HG03457 (cell line): ENCODE measurements around the gene PRM2.

Experiments used
- ATAC-seq: cut with Tn5 transposase; IDR thresholded peaks from one replicate; pipeline ENCODE4 v1.9.1; 2021; ENCODE audit warnings: moderate number of reproducible peaks; ENCODE audit not compliant: unreplicated experiment

Gene PRM2

DNA sequence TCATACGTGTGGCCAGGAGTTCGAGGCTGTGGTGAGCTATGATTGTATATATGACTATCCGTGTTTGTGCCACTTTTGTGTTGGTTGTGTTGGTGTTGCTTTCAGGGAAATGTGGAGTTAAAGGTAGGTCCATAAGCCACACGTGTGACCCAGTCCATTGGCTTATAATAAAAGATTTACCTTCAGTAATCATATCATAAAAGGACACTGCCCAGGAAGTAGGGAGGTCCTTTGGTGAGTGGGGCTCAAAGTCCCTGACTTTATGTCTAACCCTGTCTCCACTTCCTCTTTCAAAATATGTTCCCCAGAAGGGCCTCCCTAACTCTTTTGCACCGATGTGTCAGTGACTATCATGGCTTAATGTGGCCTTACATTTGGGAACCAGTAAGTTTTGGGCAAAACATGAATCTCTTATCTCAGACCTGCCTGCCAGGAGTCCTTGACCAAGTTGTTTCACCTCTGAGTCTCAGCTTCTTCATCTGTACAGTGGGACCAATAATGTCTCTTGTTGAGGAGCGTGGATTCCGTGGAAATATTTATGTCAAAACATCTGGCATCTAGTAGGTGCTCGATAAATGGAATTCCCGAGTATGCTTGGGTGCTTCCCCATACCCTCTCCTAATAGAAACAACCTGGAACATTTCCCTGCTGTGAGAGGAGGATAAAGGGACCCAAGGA, 12.0 kb downstream of the PRM2 start:
- ATAC-seq: no peak

- ATAC-seq: no peak
Observed at GRCh38 chr16:11263737-11264136, 12.5 kb downstream of the PRM2 start.

DNA sequence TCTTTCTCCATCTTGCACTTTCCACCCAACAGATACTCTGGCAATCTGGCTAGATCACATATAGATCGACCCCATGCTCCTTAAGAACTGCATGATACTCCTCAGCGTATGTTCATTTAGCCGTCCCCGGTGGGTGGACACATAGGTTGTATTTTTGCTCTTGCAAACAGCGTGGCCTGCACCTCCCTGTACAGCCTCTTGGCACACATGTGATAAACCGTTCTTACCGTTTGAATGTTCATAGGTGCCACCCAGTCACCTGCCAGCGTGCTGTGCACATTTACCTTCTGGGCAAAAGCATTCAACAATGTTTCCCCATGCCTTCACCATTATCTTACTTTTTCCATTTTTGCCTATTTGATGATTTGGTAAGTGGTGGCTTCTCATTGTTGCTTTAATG, 13.4 kb downstream of the PRM2 start:
- no peak for ATAC-seq

GRCh38 chr16:11260596-11260966, 15.7 kb downstream of the PRM2 start:
- ATAC-seq: no peak

GRCh38 chr16:11259655-11260595, 16.4 kb downstream of the PRM2 start:
- ATAC-seq: no peak

DNA sequence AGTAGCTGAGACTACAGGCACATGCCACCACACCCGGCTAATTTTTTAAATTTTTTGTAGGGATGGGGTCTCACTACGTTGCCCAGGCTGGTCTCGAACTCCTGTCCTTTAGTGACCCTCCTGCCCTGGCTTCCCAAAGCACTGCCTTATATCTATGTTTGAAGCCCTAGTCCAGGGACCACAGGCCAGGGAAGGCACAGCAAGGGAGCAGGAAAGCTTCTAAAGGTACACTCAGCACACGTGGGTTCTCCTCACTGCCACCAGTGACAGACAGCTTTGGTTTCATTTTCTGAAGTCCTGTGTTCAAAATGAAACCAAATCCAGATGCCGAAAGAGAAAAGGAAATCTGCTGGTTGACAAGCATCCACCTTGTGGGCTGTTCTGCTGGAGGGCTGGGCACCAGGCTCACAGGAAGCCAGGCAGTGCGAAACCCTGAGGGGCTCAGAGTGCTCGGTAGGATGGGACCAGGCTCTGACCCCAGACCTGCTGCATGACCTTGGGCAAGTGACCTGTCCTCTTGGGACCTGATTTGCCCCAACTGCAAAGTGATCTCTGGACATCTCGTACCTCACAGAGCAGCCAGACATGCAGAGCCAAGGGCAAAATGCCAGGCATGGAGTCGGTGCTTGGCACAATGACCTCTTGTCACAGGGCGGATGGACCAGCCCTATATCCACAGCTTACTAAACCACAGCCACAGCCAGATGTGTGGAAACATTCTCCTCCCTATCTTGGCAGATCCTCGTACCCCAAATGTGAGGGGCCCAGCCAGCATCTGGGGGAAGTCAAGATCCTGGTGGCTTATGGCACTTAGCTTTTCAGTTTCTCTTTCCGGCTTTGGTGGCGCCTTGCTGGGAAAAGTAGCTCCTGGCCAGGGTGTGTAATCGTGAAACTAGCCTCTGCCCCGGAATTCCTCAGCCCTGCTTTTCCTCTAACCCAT, 17.5 kb downstream of the PRM2 start:
- no peak for ATAC-seq

GRCh38 chr16:11257131-11257938, 18.9 kb downstream of the PRM2 start:
- ATAC-seq: no peak

- ATAC-seq: no peak
Observed at GRCh38 chr16:11256661-11257130, 19.6 kb downstream of the PRM2 start.

GRCh38 chr16:11255737-11256660, 20.3 kb downstream of the PRM2 start, which contains the start of gene SOCS1:
SOCS1 (minus strand) TSS chr16:11256204; CDS start chr16:11255478, 726 bp downstream.
- peak; percentile 43 for ATAC-seq

DNA sequence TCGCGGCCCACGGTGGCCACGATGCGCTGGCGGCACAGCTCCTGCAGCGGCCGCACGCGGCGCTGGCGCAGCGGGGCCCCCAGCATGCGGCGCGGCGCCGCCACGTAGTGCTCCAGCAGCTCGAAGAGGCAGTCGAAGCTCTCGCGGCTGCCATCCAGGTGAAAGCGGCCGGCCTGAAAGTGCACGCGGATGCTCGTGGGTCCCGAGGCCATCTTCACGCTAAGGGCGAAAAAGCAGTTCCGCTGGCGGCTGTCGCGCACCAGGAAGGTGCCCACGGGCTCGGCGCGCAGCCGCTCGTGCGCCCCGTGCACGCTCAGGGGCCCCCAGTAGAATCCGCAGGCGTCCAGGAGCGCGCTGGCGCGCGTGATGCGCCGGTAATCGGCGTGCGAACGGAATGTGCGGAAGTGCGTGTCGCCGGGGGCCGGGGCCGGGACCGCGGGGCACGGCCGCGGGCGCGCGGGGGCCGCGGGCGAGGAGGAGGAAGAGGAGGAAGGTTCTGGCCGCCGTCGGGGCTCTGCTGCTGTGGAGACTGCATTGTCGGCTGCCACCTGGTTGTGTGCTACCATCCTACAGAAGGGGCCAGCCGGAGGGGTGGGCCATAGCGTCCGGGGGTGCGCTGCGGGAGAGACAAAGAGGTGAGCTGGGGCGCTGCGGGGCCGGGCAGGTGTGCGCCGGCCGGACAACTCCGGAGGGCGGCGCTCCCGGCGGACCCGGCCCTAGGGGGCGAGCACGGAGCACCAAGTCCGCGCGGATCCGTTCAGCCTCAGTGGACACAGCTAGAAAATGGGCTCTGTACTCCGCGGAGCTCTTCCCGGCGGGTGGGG, 21.2 kb downstream of the PRM2 start:
- ATAC-seq: no peak

DNA sequence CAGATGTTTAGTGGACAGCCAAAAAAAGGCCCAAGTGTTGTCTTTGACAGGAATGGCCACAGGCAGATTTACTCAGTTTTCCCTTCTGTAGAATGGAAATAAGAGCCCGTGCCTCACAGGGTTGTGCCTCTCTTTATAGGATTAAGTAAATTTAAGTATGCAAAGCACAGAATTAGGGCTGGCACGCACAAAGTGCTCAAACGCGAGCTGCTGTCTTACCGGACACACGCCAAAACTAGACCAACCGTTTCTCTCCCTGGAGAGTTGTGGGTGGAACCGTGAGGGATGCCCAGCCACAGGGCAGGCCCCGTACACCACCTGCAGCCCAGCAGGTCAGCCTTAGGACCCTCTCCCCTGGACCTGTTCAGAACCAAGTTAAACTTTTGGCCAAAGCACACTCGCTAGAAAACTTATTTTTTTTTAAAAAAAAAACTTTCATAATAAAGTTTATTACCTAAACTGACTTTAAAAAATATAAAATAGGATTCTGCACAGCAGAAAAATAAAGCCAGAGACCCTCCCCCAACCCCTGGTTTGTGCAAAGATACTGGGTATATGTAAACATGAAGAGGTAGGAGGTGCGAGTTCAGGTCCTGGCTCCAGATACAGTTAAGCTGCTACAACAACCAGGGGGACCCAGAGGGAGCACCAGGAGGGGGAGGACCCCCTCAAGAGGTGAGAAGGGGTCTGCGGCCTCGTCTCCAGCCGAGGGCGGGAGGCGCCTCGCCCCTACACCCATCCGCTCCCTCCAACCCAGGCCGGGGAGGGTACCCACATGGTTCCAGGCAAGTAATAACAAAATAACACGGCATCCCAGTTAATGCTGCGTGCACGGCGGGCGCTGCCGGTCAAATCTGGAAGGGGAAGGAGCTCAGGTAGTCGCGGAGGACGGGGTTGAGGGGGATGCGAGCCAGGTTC, 22.0 kb downstream of the PRM2 start:
- ATAC-seq: no peak

- ATAC-seq: no peak
Observed at GRCh38 chr16:11253009-11253994, 23.0 kb downstream of the PRM2 start.

DNA sequence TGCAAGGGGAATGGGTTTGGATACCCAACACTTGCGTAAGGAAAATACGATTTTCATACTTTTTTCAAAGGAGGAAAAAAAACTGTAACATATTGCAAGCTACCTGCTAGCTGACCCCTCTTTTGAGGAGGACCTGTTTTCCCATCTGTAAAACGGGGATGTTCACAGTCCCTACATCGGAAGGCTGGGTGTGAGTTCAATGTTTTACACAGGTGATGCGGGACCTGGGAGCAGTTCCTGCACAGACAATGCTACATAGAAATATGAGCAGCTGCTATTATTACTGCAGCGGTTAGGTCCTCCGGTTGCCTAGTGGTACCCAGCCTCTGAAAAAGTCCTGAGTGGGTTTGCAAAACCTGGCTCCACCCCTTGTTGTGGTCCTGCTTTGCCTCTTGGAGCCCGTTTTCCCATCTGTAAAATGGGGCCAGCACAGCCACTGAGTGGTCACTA, 23.8 kb downstream of the PRM2 start:
- no peak for ATAC-seq

DNA sequence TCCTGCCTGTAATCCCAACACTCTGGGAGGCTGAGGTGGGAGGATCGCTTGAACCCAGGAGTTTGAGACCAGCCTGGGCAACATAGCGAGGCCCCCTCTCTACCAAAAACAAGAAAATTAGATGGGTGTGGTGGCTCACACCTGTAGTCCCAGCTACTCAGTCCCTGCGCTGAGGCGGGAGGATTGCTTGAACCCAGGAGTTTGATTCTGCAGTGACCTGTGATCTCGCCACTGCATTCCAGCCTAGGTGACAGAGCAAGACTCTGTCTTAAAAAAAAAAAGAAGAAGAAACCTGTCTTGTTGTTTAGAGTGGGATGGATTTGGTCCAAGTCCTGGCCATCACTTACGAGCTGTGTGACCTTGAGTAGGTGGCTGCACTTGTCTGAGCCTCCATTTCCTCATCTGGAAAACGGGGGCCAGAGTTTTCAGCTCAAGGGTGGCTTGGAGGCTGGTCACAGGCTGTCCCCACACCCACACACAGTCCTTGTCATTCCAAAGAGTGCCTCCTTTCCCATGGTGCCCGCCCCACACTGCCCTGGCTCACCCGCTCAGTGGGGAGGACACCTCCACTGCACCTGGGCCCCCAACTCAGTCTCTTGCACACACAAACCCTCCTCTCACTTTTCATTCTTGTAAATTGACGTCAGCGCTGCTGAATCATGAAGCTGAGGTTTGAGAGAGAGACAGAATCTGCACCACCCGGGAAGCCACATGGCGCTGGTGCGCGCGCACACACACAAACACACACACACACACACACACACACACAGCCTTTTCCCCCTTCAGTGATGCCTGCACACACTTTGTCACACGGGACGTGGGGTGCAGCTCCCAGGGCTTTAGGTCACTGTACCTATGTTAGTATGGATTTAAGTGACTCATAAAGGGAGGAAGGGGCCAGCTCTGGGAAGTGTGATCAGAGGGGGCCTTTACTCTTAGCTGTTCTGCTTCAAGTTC, 24.5 kb downstream of the PRM2 start:
- no peak for ATAC-seq
